IMR-90 (cell line): ENCODE results near the gene PODXL. TPM values are rescaled to one million over a fixed set of nuclear protein-coding genes. Genes with fewer than 3 reads are reported as not detected.

Experiments
- SMC3 ChIP-seq: fragments of 150-350 bp; IDR thresholded peaks from 2 replicates; pipeline ENCODE4 v1.6.1; 2016; ENCODE audit warnings: low read depth, mild to moderate bottlenecking, antibody characterized with exemption, low read length, moderate library complexity
- polyA plus RNA-seq, 3 experiments: library from polyadenylated mRNA; depleted of rRNA; stranded (reverse); fragments of >200 nt; gene quantifications; 2 replicates each; pipeline ENCODE4 v1.2.3, GENCODE V29; 2012; ENCODE audit warnings: low replicate concordance in 1 of 3
- total RNA-seq: library from RNA; depleted of rRNA; stranded (reverse); fragments of >200 nt; gene quantifications from 2 replicates; pipeline ENCODE4 v1.2.3, GENCODE V29; 2012
- TF ChIP-seq, protein P1 (sequence below): conservative IDR thresholded peaks from 2 replicates; pipeline ENCODE4 v1.5.1; 2012; ENCODE audit warnings: mild to moderate bottlenecking, low read depth, low read length, improper control_type of control experiment

The PODXL gene
- total and polyA plus RNA-seq, 2 of the 4 experiments (the other 2 are of a cell fraction), result 1.3 to 3.8 TPM

DNA sequence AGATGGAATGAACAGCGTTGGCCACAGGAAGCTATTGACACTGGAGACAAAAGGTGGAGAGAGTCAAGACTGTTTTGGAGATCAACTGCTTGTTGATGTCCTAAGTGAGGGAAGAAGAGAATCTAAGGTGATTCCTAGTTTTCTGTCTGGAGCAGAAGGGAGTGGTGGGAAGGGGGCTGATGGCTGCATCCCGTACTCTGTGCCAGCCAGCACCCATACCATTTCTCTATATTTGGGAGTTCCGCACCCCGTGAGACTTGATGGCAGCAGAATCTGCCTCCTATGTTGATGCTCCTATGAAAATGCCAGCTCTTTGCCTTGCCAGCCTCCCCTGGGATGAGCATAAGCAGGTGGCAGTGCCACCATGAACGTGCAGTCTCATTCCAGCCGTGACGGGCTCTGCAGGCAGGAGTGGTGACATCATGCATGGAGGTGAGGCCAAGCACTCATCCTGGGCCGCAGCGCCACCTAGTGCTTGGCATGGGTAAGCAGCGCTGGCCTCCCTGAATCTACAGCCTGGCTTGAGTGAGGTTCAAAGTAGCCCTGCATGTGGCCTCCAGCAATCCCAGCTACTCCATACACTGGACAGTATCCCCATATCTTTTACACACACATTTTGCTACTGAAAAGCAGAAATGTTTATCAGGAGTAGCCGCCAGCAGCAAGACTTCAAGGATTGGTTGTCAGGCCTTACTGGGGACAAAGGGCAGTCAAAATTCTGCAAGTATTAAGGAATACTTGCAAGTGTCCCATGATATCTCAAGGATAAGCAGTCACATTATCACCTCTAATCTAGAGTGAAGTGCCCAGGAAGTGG, 43.0 kb downstream of the PODXL start (continued):
- TF ChIP-seq, protein P1, sequence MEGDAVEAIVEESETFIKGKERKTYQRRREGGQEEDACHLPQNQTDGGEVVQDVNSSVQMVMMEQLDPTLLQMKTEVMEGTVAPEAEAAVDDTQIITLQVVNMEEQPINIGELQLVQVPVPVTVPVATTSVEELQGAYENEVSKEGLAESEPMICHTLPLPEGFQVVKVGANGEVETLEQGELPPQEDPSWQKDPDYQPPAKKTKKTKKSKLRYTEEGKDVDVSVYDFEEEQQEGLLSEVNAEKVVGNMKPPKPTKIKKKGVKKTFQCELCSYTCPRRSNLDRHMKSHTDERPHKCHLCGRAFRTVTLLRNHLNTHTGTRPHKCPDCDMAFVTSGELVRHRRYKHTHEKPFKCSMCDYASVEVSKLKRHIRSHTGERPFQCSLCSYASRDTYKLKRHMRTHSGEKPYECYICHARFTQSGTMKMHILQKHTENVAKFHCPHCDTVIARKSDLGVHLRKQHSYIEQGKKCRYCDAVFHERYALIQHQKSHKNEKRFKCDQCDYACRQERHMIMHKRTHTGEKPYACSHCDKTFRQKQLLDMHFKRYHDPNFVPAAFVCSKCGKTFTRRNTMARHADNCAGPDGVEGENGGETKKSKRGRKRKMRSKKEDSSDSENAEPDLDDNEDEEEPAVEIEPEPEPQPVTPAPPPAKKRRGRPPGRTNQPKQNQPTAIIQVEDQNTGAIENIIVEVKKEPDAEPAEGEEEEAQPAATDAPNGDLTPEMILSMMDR, result peak; percentile 95
- peak; percentile 65 for TF ChIP-seq SMC3
